Superior temporal gyrus (tissue), 1 donor: ENCODE results near the gene PRR15L.
"Not testable (repeated sequence)": the region's sequence is repeated elsewhere in the genome, so short reads cannot be mapped to it uniquely, and the experiment has no call there.

Experiments
- DNase-seq: peaks from one replicate; pipeline ENCODE4 v3.0.0-alpha.2; 2016; ENCODE audit errors: extremely low spot score

Gene PRR15L

GRCh38 chr17:47957591-47958490 lies at the start of gene PRR15L:
Gene PRR15L, minus strand, starts transcription at chr17:47957883. Its CDS starts 4,649 bp downstream, at chr17:47953234.
- DNase-seq = no peak

- DNase-seq = no peak
These were observed 49.4 kb upstream of the PRR15L start for GRCh38 chr17:48006936-48007709.

DNA sequence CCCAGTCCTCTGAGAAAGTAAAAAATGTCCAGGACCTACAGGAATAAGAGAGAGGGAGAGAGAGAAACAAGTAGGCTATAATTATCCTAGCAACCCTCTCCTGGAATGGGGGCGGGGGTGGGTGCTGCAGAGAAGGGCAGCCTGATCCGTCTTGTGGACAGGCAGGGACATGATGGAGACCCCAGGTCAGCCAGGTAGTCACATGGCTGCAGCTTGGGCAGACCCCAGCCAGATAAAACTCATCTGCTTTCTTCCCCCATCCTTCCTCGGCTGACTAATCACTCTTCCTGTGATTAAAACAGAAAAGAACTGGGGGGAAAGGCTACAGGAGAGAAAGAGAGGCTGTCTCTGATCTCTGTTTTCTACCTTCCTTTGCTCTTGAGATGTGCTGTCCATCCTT lies 47.3 kb upstream of the PRR15L start:
- DNase-seq = no peak

DNA sequence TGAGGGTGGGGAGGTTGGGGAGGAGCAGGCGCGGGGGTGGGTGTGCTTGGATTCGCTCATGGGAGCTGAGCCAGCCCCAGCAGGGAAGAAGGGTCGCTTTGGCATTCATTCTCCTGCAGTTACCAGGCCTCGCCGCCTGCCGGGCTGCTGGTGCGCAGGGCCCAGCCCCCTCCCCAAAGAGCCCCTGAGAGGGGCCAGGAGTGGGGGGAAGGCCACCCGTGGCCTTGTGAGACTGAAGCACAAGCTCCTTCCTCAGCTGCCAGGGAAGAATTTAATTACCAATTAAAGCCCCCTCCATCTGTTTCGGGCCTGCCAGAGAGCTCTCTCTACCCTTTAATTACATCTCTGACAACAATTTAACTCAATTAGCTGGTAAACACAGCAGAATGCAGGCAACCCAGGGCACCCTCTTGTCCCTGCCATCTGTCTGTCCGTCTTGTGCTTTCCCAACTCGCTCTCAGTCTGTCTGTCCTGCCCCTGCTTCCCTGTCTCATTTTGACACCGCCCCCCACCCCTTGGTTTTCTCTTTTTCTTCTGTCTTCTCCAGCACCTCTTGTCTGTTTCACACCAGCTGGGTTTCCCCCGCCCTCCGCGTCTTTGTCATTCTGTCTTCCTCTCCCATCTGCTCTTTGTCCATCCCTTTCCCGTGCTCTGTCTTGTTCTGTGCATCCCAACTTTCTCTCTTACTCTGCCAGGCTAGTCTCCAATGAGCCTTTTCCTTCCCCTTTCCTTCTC lies 45.9 kb upstream of the PRR15L start:
- DNase-seq = no peak

- DNase-seq = no peak
These were observed 45.3 kb upstream of the PRR15L start for GRCh38 chr17:48002916-48003416.

DNA sequence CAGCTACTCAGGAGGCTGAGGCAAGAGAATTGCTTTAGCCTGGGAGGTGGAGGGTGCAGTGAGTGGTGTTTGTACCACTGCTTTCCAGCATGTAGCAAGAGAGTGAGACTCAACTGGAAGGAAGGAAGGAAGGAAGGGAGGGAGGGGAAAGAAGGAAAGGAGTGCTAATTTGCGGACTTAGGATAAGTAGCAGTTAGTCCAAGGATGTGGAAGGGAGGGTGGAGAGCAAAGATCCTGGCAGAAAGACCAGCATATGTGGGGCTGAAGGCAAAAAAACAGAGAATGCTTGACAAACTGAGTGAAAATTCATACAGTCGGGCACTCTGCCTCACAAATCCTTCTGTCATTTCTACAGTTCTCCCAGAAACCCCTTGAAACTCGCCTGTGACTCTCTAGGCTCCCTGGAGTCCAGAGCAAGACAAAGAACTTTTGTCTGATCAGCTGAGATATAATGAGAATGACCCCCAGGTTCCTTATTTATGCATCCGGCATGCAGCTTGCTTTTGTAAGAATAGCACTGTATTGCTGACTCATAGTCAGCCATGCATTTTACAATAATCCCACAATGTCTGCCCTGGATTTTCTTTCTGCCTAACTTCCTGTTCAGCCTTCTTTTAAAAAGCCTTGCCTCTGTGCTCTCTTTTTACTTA lies 44.7 kb upstream of the PRR15L start:
- peak; percentile 68 for DNase-seq

- DNase-seq = not testable (repeated sequence)
These were observed 44.0 kb upstream of the PRR15L start for GRCh38 chr17:48001657-48002056.

DNA sequence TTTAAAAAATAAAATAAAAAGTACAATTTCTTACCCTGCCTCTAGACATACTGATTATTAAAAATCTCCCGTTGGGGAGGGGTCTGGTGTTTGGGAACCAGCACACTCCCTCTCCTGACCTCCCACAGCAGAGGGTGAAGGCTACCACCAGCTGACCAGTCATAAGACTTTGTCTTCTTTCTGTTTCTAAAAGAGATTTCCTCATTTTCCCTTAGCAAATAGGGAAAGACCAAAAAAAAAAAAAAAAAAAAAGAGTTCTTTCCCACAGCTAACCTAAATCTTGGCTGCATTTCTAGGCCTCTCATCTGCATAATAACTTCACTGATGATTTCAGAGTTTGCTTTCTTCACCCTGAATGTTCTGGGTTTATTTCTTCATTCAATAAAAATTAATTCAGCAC lies 43.5 kb upstream of the PRR15L start:
- DNase-seq = peak; percentile 46

GRCh38 chr17:47999582-47999981 lies 41.9 kb upstream of the PRR15L start:
- no peak for DNase-seq

- no peak for DNase-seq
These were observed 40.4 kb upstream of the PRR15L start for GRCh38 chr17:47998044-47998443.

DNA sequence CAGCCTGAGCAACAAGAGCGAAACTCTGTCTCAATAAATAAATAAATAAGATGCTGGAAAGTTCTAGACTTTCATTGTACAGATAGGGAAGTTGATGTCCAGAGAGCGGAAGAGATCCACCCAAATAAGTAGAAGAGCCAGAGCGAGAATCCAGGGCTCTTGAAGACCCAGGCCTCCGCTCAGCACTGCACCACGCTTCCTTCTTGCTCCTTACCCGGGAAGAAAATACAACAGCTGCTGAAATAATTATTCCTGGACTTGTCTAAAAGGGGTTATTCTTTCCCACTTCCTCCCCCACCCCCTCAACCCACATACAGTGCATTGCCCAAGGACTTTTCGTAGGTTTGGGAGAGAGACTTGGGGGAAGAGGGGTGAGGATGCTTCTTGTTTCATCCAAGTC lies 39.9 kb upstream of the PRR15L start:
- no peak for DNase-seq

DNA sequence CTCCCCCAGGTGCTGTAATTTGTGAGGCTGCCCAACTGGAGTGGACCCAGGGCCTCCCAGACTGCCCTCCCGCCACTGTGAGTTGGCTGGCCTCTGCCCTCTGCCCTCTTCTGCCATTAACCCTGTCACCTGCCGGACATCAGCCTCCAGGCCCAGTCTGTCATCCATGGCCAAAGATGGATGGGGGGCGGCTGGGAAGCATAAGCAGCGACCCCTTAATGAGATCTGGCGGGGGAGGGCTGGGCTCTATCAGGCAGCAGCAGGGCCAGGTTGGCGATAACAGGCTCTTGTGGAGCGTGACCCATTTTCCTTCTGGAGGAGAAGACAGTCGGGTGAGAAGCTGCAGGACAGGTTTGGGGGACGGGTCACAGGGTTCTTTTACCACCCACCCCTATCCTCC lies 38.5 kb upstream of the PRR15L start:
- DNase-seq = no peak

- DNase-seq = no peak
These were observed 37.7 kb upstream of the PRR15L start for GRCh38 chr17:47995241-47995935.

GRCh38 chr17:47994724-47995123 lies 37.0 kb upstream of the PRR15L start:
- DNase-seq = no peak

DNA sequence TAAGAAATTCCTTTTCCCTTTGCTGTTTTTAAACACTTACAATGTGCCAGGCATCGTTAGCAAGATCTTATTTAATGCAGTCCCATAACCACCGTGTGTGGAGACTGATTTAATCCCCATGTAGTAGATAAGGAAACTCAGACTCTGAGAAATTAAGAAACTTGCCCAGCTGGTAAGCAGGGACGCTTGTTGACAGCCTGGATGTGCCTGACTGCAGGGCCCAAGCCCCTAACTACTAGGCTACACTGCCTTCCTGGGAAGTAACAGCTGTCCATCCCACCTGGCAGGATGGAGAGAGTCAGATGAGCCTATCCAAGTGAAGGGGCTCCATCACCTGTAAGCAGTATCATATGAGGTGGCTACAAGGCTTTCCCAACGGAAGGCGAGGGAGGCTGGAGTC lies 36.3 kb upstream of the PRR15L start:
- DNase-seq = no peak

- no peak for DNase-seq
These were observed 35.4 kb upstream of the PRR15L start for GRCh38 chr17:47993031-47993564.

DNA sequence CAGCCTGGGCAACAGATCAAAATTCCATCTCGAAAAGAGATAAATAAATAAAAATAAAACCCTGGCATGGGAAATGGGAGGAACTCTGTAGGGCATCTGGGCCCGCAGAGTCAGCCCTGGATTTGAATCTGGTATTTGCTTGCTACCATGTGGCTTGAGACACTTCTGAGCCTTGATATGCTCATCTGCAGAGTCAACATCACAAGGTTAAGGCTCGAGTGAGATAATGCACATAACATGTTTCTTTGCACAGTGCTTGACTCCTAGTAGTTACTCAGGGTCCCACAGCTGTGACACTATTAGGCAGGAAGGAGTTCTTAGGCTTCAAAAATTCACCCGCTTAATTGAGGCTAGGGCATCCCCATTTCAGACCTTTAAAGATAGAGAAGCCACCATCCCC lies 34.5 kb upstream of the PRR15L start:
- no peak for DNase-seq

- DNase-seq = no peak
These were observed 33.5 kb upstream of the PRR15L start for GRCh38 chr17:47990962-47991731.

DNA sequence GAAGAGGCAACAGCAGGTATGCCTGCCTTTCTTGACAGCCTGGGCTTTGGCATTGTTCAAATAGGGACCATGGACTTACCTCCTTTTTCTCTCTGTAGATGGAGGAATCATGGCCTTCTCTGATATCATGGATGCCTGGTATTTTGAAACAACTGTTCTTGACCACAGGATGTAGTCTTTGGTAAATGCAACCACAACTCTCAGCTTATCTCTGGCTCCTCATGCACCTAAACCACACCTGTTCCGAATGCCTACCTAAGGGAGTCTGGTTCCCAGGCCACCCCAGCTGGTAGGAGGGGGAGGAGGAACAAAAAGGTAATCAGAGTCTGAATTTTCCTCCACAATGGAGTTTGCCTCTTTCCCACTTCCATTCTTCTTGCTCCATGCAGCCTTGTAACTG lies 32.0 kb upstream of the PRR15L start:
- DNase-seq = no peak

- no peak for DNase-seq
These were observed 31.5 kb upstream of the PRR15L start for GRCh38 chr17:47989159-47989558.
